Activated CD8-positive, alpha-beta memory T cell treated with anti-CD3 and anti-CD28 coated beads, Interleukin-2, amount 50 U/mL, for 24 hours (primary cell): ENCODE data around the gene SLC12A6.
A peak's percentile ranks its signal among the peaks of the same experiment; 100 is the strongest.
"Not testable (repeated sequence)": the region's sequence is repeated elsewhere in the genome, so short reads cannot be mapped to it uniquely, and the experiment has no call there.

ENCODE experiments used
- DNase-seq: peaks from one replicate; pipeline ENCODE4 v3.0.0-alpha.2; 2020; ENCODE audit errors: extremely low read depth

Gene SLC12A6

GRCh38 chr15:34337557-34338306 is at the start of gene SLC12A6:
Gene SLC12A6, minus strand, starts transcription at chr15:34337781. Its CDS starts 1,101 bp downstream, at chr15:34336680.
- peak; percentile 66 for DNase-seq

GRCh38 chr15:34381829-34382521 is 44.4 kb upstream of the SLC12A6 start:
- not testable (repeated sequence) for DNase-seq

- DNase-seq = not testable (repeated sequence)
These were observed 42.9 kb upstream of the SLC12A6 start for GRCh38 chr15:34380491-34380890.

- DNase-seq = no peak
These were observed 39.3 kb upstream of the SLC12A6 start for GRCh38 chr15:34376856-34377255.

- DNase-seq = not testable (repeated sequence)
These were observed 38.0 kb upstream of the SLC12A6 start for GRCh38 chr15:34375541-34375940.

DNA sequence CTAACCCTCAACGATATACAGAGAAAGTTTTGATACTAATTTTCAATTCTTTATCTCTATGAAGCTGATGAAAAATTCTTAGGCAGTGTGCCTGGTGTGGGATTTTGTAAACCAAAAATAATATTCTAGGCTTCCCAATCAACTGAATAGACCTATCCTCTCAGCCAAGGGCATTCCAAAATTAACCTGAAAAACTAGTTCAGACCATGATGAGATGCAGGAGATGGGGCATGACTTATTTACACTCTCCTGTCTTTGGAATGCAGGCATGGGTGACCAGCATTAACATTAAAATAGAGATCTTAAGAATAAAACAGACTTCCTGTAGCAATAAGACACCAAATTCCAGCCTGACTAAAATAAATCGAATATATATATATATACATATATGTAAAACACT is 37.2 kb upstream of the SLC12A6 start:
- DNase-seq = no peak

GRCh38 chr15:34373951-34374350 is 36.4 kb upstream of the SLC12A6 start:
- DNase-seq = no peak

DNA sequence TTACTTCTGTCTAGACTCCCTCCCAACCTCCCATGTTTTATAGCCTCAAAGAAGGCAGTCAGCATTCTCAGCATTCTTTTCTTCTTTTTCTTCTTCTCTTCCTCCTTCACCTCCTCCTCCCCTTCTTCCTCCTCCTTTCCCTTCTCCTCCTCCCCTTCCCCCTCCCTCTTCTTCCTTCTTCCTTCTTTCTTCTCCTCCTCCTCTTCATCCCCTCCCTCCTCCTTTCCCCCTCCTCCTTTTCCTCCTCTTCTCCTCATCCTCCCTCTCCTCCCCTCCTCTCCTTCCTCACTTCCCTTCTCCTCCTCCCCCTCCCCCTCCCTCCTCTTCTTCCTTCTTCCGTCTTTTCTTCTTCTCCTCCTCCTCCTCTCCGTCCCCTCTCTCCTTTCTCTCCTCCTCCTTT is 33.1 kb upstream of the SLC12A6 start:
- no peak for DNase-seq

- no peak for DNase-seq
These were observed 32.5 kb upstream of the SLC12A6 start for GRCh38 chr15:34370129-34370528.

GRCh38 chr15:34367101-34368081 is 29.8 kb upstream of the SLC12A6 start, which contains the start of gene LPCAT4:
Gene LPCAT4, minus strand, starts transcription at chr15:34367196. Its CDS starts 96 bp downstream, at chr15:34367100.
- DNase-seq = peak; percentile 66

DNA sequence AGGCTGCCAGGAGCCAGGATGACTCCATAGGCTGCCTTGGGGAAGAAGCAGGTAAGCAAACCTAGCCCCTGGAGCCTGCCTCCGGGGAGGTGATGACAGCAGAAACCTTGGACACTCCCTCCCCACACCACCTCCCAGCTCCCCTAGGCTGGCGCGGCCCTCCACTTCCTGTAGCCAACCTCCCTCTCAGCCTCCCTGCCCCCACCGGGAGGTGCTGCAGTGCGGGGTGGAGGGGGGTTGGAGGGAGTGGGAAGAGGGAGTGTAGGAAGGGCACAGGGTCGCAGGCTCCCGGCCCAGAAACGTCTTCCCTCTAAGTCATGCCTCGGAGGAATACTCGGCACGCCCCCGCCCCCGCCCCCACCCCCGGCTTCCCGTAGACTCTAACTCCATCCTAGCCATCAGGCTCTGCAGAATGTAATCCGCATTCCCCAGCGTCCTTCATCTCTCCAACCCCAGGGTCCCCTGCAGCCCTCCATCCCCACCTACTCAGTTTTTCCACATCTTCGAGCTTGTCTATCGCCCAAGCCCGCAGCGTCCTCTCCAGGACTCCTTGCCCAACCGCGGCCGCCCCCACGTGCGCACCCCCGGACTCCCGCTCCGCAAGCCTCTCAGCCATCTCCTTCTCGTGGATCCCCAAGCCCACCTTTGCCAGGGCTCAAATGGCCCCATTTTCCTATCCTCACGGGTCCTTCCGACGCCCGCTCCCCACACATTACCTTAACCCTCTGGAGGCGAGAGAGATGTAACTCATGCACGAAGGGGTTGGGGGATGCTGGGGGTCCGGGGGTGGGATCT is 28.9 kb upstream of the SLC12A6 start:
- DNase-seq = no peak

- DNase-seq = no peak
These were observed 28.3 kb upstream of the SLC12A6 start for GRCh38 chr15:34365836-34366235.

- no peak for DNase-seq
These were observed 27.7 kb upstream of the SLC12A6 start for GRCh38 chr15:34365091-34365825.

GRCh38 chr15:34364041-34364440 is 26.5 kb upstream of the SLC12A6 start:
- no peak for DNase-seq

- no peak for DNase-seq
These were observed 24.6 kb upstream of the SLC12A6 start for GRCh38 chr15:34362047-34362773.

GRCh38 chr15:34361278-34361677 is 23.7 kb upstream of the SLC12A6 start:
- no peak for DNase-seq

- DNase-seq = no peak
These were observed 22.7 kb upstream of the SLC12A6 start for GRCh38 chr15:34360298-34360697.

DNA sequence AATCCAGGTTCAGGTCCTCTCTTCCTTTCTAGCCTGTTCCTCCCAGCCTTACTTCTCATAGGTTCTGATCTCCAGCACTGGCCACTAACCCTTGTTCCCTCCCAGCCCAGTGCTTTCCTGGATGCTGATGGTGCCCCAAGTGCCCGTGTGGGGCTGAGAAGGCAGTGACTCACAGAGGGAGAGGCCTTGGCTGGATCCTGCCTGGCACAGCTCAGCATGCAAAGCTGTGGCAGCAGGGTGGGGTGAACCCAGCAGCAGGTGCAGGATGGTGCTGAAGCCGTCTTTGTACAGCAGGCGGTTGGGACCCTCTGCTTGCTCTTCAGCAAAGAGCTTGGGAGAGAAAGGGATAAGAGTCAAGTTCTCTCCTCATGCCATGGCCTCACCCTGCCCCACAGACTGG is 21.8 kb upstream of the SLC12A6 start:
- DNase-seq = no peak

- DNase-seq = no peak
These were observed 21.4 kb upstream of the SLC12A6 start for GRCh38 chr15:34358948-34359347.

DNA sequence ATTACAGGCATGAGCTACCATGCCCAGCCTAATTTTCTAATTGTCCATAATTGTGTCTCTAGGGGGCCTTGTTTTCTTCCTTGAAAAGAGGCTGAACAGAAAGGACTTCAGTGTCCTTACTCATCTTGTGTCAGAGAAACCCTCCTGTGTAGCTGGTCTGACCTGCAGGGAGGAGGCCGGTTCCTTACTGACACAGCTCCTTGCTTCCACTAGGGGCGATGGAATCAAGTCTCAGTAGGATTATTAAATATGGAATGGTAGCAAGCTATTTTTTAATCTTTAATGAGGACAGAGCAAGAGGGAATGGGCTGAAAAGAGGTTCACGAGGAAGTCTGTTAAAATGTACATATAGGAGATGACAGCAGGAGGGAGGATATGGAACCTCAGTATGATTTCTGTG is 20.8 kb upstream of the SLC12A6 start:
- DNase-seq = no peak
